Stomach (tissue), 4 donors: ENCODE results near the gene WWOX.

Experiments
- POLR2AphosphoS5 ChIP-seq, 3 donors: sonication (generic); formaldehyde crosslinking; IDR thresholded peaks; one replicate each; pipeline ENCODE4 v1.6.1; 2016; ENCODE audit warnings: antibody characterized with exemption in 3 of 3
- TF ChIP-seq, protein P1 (sequence below), 7 experiments: fragments of 450-650 bp in 4 of 7; fragments of 200-600 bp in 3 of 7; sonication (generic) in 3 of 7; IDR thresholded peaks; one replicate each; pipeline ENCODE4 v1.5.1; 2016 to 2019; ENCODE audit warnings: antibody characterized with exemption in 7 of 7, control low read depth in 2 of 7, mild to moderate bottlenecking in 1 of 7

DNA sequence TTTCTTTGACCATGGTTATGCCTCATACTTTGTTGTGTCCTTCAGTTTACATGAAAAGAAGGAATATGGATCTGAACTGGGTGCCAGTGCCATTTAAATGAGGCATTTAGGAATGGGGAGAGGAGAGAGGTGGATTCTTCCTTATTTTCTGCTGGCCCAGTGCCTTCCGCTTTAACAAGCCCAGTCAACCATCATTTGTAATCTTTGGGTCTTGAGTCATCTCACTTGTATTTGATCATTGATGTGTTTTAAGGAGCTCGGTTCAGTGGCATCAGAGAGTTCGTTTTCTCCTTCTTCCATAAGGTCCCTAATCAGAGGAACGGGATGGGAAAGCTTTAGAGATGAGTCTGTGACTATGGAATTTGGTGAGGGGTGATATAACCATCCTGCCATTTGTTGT is 334.9 kb downstream of the WWOX start:
- TF ChIP-seq POLR2AphosphoS5 (IDR thresholded peaks at IDR 0.05): no peak
- TF ChIP-seq, protein P1, sequence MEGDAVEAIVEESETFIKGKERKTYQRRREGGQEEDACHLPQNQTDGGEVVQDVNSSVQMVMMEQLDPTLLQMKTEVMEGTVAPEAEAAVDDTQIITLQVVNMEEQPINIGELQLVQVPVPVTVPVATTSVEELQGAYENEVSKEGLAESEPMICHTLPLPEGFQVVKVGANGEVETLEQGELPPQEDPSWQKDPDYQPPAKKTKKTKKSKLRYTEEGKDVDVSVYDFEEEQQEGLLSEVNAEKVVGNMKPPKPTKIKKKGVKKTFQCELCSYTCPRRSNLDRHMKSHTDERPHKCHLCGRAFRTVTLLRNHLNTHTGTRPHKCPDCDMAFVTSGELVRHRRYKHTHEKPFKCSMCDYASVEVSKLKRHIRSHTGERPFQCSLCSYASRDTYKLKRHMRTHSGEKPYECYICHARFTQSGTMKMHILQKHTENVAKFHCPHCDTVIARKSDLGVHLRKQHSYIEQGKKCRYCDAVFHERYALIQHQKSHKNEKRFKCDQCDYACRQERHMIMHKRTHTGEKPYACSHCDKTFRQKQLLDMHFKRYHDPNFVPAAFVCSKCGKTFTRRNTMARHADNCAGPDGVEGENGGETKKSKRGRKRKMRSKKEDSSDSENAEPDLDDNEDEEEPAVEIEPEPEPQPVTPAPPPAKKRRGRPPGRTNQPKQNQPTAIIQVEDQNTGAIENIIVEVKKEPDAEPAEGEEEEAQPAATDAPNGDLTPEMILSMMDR (IDR thresholded peaks at IDR 0.05): no peak
